GM21367 (cell line): ENCODE measurements around the gene NAV2.

Experiments used
- ATAC-seq: cut with Tn5 transposase; IDR thresholded peaks from one replicate; pipeline ENCODE4 v1.9.1; 2021; ENCODE audit not compliant: unreplicated experiment

The NAV2 gene

DNA sequence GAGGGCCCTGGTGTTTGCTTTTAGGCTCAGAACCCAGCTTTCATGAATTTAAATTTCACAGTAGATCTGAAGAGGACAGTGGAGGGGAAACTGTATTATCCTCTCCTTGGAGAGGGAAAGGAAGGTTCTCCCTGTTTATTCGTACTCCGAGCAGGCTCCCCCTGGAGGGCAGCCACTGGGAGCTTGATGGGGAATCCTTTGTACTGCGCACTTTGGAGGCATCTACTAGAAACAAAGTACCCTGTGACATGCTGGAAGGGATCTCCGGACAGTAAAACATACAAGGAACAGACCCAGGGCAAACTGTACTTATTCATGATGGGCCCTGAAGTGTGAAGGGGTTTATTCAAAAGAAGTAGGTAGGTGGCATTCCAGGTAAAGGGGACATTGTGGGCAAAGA, 27.2 kb downstream of the NAV2 start:
- ATAC-seq: no peak

- no peak for ATAC-seq
Observed at GRCh38 chr11:19740586-19740985, 27.9 kb downstream of the NAV2 start.

DNA sequence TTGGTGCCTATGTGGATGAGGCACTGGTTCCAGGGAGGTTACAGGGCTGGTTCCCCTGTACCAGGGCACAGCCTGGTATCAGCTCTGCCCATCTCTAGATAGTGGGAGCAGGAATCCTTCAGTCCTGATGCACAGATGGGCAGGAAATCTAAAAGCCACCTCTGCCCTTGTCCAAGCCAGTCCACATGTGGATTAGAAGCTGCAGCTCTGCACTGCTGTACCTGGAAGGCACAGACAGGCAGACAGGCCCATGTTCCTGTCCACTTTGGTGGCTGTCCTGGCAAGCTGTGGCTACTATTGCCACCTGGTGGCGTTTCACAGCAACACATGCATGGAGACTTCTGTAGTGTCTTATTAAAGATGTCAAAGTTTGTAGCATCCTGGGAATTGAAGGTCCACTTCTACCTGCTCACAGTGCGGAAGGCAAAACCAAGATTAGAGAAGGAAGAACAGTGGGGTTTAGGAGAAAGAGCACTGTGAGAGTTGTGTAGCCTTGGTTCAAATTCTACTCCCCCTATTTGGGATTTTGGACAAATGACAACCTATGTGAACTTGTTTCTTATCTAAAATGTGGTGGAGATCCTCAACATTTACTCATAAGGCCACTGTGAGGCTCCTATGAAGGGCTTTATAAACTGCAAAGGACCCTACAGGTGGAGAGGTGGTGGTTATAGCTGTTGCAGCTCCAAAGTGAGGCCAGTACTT, 30.1 kb downstream of the NAV2 start:
- no peak for ATAC-seq

GRCh38 chr11:19743622-19744021, 31.0 kb downstream of the NAV2 start:
- no peak for ATAC-seq

DNA sequence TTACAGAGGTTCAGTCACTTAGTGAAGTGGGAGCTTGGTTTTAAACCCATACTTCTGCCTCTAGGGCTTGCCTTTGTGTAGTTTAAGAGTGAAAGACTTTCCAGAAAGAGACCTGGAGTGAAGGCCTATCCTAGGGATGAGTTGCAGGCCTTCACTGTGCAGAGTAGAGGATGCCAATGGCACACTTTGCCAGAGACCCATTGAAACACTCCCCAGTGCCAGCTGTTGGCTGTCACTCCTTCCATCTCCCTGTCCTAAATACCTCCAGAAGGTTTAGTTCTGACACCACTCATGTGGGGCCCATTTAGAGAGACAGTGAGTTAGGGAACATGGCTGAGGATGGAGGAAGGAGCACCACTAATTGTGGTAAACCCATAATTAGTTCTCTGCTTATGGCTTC, 31.5 kb downstream of the NAV2 start:
- ATAC-seq: no peak

- no peak for ATAC-seq
Observed at GRCh38 chr11:19746086-19746485, 33.4 kb downstream of the NAV2 start.

- no peak for ATAC-seq
Observed at GRCh38 chr11:19747634-19748033, 35.0 kb downstream of the NAV2 start.

- ATAC-seq: no peak
Observed at GRCh38 chr11:19751055-19751454, 38.4 kb downstream of the NAV2 start.

- ATAC-seq: no peak
Observed at GRCh38 chr11:19753451-19754106, 40.9 kb downstream of the NAV2 start.

DNA sequence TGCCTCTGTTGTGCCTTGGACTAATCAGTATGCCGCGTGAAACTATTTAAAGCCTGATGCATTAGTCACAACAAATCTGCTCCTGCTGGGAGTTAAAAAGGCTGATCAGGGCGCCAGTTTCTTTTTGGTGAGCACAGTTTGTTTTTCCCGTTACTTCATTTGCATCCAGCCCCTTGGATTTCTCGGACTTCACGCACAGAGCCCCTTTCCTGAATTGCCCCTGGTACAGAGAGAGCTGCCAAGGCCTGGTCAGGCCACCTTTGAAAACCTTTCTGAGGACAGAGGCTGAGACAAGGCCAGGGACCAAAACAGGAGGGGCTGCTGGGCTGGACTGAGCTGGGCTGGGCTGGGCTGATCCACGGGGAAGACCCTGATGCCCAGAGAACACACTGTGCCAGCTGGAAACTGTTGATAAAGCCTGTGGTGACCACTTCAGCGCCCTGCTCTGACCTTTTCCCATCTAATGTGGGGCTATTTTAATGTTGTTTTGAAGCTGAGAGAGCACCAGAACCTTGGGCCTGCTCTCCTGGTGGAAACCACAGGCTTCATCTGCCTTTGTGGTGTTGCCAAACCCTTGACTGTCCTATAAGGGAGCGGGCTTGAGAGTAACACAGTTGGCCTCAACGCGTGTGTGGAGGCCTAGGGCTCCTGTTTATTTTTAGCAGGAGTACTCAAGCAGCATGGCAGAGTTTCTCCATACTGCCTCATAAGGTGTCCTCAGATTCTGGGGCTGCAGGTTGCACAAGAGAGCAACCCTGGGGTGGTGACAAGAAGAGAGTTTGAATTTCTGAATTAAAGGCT, 44.2 kb downstream of the NAV2 start:
- ATAC-seq: no peak

GRCh38 chr11:19759389-19759788, 46.8 kb downstream of the NAV2 start:
- ATAC-seq: no peak

DNA sequence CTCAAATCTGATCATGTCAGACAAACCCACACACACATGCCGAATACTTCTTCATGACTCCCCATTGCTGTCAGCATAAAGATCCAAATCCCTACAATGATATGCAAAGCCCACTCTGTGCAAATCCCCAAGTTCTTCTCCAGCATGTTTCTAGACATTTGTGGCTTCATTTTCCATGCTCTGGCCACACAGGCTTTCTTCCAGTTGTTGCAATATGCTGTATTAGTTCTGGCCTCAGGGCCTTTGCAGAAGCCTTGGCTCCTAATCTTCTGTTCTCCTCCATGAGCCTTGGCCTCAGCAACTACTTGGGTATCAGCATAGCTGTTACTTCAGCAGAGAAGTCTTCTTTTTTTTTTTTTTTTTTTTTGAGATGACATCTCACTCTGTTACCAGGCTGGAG, 49.6 kb downstream of the NAV2 start:
- ATAC-seq: no peak

DNA sequence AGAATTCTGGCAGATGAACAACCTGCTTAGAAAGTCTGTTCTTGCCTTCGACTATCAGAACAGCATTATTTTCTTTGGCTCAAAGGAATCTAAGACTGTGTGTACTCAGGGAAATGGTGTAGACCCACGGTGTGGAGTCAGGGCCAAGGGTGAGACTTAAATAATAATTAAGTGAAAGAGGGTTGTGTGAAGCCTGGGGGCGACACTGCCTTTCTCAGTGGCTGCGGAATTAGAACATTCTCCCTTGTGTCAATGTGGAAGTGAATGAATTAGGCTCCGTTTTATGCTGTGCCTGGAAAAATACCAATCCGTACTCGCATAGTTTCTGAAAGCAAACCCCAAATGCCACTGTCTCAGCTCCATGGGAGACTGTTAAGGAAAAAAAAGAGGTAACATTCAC, 50.7 kb downstream of the NAV2 start:
- no peak for ATAC-seq

DNA sequence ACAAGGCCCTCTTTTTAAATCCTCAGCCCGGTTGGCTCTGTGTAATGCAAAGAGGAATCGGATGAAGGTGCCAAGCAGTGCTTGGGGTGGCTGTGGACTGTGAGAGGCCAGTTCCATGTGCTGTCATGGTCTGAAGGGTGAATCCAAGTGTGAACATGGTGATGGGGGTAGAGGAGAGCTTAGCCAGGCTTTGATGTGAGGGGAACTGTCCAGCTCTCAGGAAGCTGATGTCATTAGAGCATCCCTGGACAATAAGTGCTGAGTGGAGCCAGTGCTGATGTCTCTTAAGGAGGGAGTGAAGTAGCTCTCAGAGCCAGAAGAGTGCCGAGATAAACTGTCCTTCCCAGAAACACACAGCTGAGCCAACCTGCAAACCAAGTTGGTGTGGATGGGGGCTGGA, 53.6 kb downstream of the NAV2 start:
- ATAC-seq: no peak

DNA sequence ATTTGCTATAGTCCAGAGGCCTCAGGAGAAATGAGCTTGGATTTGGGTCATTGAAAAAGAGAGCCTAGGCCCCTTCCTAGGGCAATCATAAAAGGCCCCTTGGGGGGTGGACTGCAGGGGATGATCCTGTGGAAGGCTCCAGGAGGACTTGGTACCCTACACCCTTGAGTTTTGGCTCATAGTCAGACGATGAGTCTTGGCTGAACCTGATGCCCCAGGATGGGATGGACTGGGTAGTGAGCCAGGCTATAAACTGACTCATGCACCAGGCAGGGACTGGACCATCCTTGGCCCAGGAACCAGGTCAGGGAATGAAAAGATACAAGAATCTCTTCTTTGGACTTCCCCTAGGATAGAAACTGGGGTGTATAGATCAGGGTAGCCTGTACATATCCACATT, 54.2 kb downstream of the NAV2 start:
- ATAC-seq: no peak

- no peak for ATAC-seq
Observed at GRCh38 chr11:19767627-19768151, 55.1 kb downstream of the NAV2 start.

DNA sequence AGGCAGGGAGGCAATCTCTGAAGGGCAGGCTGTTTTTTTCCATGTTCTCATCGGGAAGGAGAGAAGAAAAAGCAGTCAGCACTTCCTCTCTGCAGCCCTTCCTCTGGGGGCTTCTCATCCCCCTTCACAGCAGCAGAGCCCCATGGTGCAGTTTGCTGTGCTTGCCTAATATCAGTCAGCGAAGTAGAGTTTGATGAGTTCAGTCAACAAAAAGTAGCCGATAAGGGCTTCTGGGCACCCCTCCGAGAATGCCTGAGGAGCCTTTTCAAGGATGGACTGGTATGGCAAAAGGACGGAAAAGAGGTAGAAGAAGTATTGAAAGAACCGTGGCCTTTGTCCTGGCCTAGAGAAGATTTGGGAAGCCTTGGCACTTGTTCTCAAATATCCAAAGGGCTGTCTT, 55.6 kb downstream of the NAV2 start:
- no peak for ATAC-seq

- no peak for ATAC-seq
Observed at GRCh38 chr11:19768815-19769214, 56.2 kb downstream of the NAV2 start.

DNA sequence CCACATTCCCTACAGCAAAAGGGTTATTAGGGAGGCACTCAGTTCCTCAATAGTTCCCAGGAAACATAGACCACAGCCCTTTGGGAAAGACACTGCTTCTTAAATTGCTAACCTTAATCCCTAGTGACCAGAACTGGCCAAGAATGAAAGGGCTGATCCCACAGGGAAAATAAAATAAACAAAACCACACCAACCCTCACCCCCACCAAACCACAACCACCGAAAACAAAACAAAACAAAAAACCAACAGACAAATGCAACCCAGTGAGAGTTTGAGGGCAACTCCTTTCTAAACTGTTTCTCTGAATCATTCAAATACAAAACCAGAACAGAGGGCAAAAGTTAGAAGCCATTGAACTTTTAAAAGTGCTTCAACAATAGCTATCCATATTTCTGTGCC, 57.2 kb downstream of the NAV2 start:
- ATAC-seq: no peak

DNA sequence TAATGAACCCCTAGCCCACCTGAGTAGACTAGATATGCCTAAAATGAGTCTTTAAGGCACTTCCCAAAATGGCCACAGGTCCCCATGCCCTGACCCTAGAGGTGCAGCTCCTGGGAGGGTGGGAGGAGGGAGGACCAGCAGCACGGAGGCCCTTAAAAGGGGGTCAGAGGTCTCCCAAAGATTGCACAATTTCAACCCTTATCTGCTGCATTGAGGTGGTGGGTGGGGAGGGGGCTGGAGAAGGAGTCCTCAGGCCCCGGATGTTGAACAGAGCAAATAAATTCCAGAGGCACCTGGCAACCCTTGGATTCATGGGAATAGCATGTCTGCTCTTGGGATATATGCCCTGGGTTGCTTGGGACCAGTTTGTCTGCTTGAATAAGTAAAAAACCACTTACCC, 57.6 kb downstream of the NAV2 start:
- no peak for ATAC-seq

- no peak for ATAC-seq
Observed at GRCh38 chr11:19771463-19771862, 58.8 kb downstream of the NAV2 start.

DNA sequence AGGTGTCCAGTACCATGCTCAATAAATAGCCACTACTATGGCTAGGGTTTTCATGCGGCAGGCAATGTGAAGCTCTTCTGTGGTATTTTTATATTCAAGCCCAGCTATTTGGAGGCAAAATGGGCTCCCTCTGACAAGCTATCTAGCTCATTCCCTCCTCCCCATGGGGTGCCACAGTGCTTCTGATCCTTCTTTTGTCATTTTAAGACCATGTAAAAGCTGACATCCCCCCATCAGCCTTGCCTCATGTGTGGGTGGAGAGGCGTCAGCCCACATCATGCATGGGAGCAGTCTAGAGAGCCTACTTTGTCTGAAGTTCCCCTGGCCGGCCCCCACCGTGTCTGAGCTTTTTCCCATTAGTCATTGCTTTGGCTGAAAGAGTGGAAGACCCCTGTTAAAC, 59.8 kb downstream of the NAV2 start:
- ATAC-seq: no peak
